Astrocyte of the spinal cord (primary cell): ENCODE measurements around the gene SUPV3L1.

ENCODE experiments used
- DNase-seq: peaks from one replicate; pipeline ENCODE4 v3.0.0; 2011; ENCODE audit warnings: low read depth, low spot score
- H3K4me3 ChIP-seq: 2 replicates; pipeline ENCODE4 v1.5.1; 2011; ENCODE audit warnings: low read depth, mild to moderate bottlenecking, low read length, moderate library complexity
- in situ Hi-C: cut with HindIII; loops from 2 replicates; pipeline ENCODE4 v1.10.0; 2017; ENCODE audit warnings: low sequenced_read_pairs
- TF ChIP-seq, protein P1 (sequence below): IDR thresholded peaks from 2 replicates; pipeline ENCODE4 v1.5.1; 2012; ENCODE audit warnings: low read depth, mild to moderate bottlenecking, low read length, inconsistent platforms

SUPV3L1 gene

DNA sequence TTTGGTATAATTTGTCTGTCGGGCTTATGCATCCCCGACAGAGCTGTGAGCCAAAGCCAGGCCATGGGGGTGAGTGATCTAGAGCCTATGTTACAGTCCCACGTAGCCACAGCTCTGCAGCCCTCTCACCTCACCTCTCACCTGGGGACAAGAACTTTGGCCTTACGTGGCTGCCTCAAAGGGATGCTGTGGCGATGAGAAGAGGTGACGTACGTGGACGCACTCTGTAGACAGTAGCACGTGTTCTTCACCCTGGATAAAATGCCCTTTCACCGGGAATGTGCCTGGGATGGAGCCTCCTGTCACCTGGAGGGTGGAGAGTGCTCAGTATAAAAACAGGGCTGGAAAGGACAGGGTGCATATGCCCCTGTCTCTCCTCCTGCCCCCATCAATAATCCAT lies 45.6 kb downstream of the SUPV3L1 start:
- no peak overlapping the region for H3K4me3 ChIP-seq
- in situ Hi-C loops, result no loop called here
- TF ChIP-seq, protein P1, sequence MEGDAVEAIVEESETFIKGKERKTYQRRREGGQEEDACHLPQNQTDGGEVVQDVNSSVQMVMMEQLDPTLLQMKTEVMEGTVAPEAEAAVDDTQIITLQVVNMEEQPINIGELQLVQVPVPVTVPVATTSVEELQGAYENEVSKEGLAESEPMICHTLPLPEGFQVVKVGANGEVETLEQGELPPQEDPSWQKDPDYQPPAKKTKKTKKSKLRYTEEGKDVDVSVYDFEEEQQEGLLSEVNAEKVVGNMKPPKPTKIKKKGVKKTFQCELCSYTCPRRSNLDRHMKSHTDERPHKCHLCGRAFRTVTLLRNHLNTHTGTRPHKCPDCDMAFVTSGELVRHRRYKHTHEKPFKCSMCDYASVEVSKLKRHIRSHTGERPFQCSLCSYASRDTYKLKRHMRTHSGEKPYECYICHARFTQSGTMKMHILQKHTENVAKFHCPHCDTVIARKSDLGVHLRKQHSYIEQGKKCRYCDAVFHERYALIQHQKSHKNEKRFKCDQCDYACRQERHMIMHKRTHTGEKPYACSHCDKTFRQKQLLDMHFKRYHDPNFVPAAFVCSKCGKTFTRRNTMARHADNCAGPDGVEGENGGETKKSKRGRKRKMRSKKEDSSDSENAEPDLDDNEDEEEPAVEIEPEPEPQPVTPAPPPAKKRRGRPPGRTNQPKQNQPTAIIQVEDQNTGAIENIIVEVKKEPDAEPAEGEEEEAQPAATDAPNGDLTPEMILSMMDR, result no peak
- DNase-seq, result no peak

DNA sequence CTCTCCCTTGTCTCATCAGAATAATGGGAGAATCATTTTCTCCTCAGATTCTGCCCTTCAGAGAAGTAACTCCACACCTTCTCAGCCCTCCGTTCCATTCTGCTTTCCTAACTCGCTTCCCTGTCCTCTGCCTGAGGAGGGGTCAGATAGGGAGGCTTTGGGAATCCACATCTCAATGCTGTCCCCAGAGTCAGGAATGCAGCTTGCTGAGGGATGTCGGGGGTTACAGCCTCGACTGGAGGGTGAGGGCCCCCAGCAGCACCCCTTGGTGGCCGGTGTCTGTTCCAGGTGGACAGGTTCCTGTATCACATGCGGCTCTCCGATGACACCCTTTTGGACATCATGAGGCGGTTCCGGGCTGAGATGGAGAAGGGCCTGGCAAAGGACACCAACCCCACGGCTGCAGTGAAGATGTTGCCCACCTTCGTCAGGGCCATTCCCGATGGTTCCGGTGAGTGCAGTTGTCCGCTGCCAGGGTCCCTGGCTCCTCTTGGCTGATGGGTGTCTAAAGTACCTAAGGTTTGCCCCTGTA lies 47.0 kb downstream of the SUPV3L1 start:
- H3K4me3 ChIP-seq, result no peak overlapping the region
- DNase-seq, result no peak
- TF ChIP-seq, protein P1, result no peak
- in situ Hi-C loops, result no loop called here

DNA sequence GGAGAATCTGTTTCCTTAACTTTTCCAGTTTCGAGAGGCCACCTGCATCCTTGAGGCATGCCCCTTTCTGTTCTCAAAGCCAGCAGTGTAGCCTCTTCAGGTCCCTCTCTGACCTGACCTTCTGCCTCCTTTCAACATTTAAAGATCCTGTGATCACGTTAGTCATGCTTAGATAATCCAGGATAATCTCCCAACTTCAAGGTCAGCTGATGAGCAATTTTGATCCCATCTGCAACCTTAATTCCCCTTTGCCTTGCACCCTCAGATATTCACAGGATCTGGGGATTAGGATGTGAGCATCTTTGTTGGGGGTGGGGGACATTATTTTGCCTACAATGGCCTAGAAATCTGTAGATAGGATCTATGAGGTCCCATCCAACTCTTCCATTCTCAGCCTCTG lies 48.1 kb downstream of the SUPV3L1 start:
- in situ Hi-C loops, result no loop called here
- TF ChIP-seq, protein P1, result no peak
- no peak overlapping the region for H3K4me3 ChIP-seq
- no peak for DNase-seq

DNA sequence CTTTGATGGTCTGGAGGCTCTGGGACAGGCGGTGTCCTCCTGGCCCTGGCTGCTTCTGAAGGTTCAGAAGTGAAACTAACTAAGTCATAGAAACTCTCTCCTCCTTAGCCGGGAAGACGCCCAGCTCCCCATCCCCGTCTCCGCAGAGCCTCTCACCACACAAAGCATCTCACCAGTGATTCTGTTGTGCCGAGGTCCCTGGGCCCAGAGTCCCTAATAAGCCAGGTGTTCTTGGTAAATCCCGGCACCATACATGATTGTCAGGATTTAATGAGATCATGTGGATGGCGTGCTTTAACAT lies 49.5 kb downstream of the SUPV3L1 start:
- in situ Hi-C loops, result no loop called here
- no peak for DNase-seq
- H3K4me3 ChIP-seq, result no peak overlapping the region

DNA sequence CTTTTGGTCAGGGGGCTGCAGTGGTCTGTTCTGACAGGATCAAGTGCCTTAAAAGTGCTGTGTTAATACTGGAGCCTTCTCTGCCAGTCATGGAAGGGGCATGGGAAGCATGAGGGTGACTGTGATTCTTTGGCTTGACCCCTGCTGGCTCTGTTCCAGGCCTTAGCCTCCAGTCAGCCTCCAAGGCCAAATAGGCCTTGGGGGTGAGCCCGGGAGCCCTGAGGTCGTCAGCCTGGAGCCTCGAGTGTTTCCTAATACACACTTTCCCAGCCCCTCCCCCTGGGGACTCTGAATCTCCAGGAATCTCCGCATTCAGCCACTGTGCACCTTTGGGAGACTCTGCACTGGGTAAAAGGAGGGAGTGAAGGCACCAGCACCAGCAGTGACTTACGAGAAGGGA lies 50.1 kb downstream of the SUPV3L1 start:
- H3K4me3 ChIP-seq, result no peak overlapping the region
- in situ Hi-C loops, result no loop called here

More for the DNA sequence above, 49.5 kb downstream of the SUPV3L1 start:
- TF ChIP-seq, protein P1, result no peak

DNA sequence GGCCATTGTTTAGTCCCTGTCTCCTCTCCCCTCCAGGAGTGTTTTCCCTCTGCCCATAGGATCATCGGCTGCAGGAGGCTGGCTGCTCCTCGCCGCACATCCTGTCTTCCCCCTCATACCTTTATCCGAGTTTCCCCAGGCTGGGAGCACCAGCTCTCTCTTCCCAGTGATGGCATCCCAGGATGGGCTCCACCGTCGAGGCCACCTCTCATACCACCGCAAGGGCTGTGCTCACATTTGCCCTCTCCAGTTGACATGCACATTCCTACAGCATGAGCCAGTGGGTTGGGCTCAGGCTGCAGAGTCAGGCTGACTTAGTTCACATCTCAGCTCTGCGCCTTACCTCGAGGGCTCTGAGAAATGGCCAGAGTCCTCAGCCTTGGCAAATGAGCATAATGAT lies 52.2 kb downstream of the SUPV3L1 start:
- in situ Hi-C loops, result no loop called here
- peak; percentile 70 for DNase-seq
- H3K4me3 ChIP-seq, result no peak overlapping the region
- TF ChIP-seq, protein P1, result no peak

More for the DNA sequence above, 50.1 kb downstream of the SUPV3L1 start:
- no peak for DNase-seq
- TF ChIP-seq, protein P1, result no peak
